IPS-15b (cell line): Measurements from ENCODE around the gene TEX101.
"Not testable (repeated sequence)": the region's sequence is repeated elsewhere in the genome, so short reads cannot be mapped to it uniquely, and the experiment has no call there.

ENCODE experiments used
- H3K27me3 ChIP-seq: one replicate; pipeline ENCODE4 v1.6.1; 2013; ENCODE audit warnings: low read length; ENCODE audit not compliant: control insufficient read depth, insufficient read depth
- H3K36me3 ChIP-seq: one replicate; pipeline ENCODE4 v1.6.1; 2013; ENCODE audit warnings: low read length; ENCODE audit not compliant: control insufficient read depth, insufficient read depth
- H3K4me1 ChIP-seq: one replicate; pipeline ENCODE4 v1.6.1; 2013; ENCODE audit warnings: mild to moderate bottlenecking, low read length; ENCODE audit not compliant: control insufficient read depth, insufficient read depth
- H3K4me3 ChIP-seq: one replicate; pipeline ENCODE4 v1.5.1; 2013; ENCODE audit warnings: low read depth, low read length
- H3K9ac ChIP-seq: one replicate; pipeline ENCODE4 v1.6.1; 2013; ENCODE audit warnings: low read depth, mild to moderate bottlenecking, low read length
- H3K9me3 ChIP-seq: one replicate; pipeline ENCODE4 v1.6.1; 2013; ENCODE audit warnings: mild to moderate bottlenecking, low read length; ENCODE audit not compliant: control insufficient read depth, insufficient read depth

The TEX101 gene

GRCh38 chr19:43439032-43439708, 24.5 kb downstream of the TEX101 start:
- Histone ChIP-seq H3K9ac (no peak overlapping the region), H3K4me1 (no peaks in the 10 kb centered on the region), H3K4me3 (no peak overlapping the region), H3K27me3 (no peaks in the 10 kb centered on the region), H3K9me3 (no peaks in the 10 kb centered on the region), H3K36me3 (no peaks in the 10 kb centered on the region)

GRCh38 chr19:43439709-43440063, 25.0 kb downstream of the TEX101 start:
- Histone ChIP-seq H3K4me1 (no peaks in the 10 kb centered on the region), H3K27me3 (no peaks in the 10 kb centered on the region), H3K9ac (no peak overlapping the region), H3K36me3 (no peaks in the 10 kb centered on the region), H3K9me3 (no peaks in the 10 kb centered on the region), H3K4me3 (no peak overlapping the region)

GRCh38 chr19:43441716-43442115, 27.0 kb downstream of the TEX101 start:
- H3K36me3 ChIP-seq: no peaks in the 10 kb centered on the region
- no peak overlapping the region for H3K9ac ChIP-seq
- no peaks in the 10 kb centered on the region for H3K4me1 ChIP-seq
- H3K4me3 ChIP-seq: no peak overlapping the region
- no peaks in the 10 kb centered on the region for H3K9me3 ChIP-seq
- H3K27me3 ChIP-seq: no peaks in the 10 kb centered on the region

GRCh38 chr19:43444091-43444490, 29.4 kb downstream of the TEX101 start:
- not testable (repeated sequence) for H3K9me3 ChIP-seq, H3K27me3 ChIP-seq, H3K36me3 ChIP-seq, H3K9ac ChIP-seq, H3K4me3 ChIP-seq, H3K4me1 ChIP-seq

DNA sequence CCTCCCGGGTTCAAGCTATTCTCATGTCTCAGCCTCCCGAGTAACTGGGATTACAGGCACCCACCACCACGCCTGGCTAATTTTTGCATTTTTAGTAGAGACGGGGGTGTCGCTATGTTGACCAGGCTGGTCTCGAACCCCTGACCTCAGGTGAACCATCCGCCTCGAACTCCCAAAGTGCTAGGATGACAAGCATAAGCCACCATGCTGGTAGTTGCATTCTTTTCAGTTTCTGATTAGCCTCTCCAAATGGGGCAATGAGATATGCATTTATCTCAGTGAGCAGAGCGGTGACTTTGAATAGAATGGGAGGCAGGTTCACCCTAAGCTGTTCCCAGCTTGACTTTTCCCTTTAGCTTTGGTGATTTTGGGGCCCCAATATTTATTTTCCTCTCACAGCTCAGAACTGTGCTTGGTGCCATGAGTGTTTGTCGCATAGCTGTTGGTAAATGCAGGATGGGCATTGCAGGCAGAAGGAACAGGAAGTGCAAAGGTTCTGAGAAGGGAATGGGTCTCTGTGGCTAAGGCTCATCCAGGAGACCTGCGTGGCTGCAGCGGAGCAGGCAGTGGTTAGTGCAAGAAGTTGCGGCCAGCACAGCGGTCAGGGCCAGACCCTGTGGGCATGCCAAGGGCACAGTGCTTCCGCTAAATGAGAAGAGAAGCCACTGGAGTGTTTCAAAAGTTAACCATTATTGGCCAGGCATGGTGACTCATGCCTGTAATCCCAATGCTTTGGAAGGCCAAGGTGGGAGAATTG, 30.0 kb downstream of the TEX101 start:
- no peak overlapping the region for H3K9ac ChIP-seq
- no peaks in the 10 kb centered on the region for H3K36me3 ChIP-seq
- no peak overlapping the region for H3K4me3 ChIP-seq
- H3K27me3 ChIP-seq: no peaks in the 10 kb centered on the region
- no peaks in the 10 kb centered on the region for H3K9me3 ChIP-seq
- peaks cover 5% of the 10 kb centered on the region for H3K4me1 ChIP-seq

GRCh38 chr19:43445426-43445825, 30.7 kb downstream of the TEX101 start:
- Histone ChIP-seq H3K4me1 (peaks cover 5% of the 10 kb centered on the region), H3K4me3 (no peak overlapping the region), H3K9me3 (no peaks in the 10 kb centered on the region), H3K36me3 (no peaks in the 10 kb centered on the region), H3K9ac (no peak overlapping the region), H3K27me3 (no peaks in the 10 kb centered on the region)

DNA sequence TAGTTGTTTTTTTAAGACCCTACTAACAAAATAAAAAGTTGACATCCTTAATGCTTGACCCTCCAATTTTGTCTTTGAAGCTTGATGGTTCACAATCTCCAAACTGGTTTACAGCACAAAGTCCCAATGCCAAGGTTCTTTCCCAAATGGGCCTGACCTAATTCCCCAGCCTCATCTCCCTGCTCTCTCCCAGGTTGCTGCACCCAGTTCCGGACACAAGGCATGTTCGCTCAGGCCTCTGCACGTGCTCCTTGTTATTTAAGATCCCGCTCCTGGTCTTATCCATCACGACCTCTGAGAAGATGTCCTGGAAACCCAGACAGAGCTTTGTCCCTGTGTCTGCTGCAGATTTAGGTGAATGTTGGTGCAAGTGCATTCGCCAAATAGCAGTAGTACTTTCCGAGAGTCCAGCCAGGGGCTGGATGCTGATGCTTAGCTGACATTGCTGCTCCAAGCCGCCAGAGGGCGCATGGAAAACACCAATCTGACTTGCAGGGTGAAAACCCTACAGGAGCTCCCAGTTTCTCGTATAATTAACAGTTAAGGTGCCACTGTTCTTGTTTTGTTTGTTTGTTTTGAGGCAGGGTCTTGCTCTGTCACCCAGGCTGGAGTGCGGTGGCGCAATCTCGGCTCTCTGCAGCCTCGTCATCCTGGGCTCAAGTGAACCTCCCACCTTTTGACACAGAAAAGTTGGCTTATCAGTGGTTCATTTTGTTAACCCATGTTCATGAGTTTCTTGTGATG, 32.2 kb downstream of the TEX101 start:
- Histone ChIP-seq H3K27me3 (no peaks in the 10 kb centered on the region), H3K36me3 (no peaks in the 10 kb centered on the region), H3K4me3 (no peak overlapping the region), H3K9ac (no peak overlapping the region), H3K4me1 (peaks cover 5% of the 10 kb centered on the region), H3K9me3 (no peaks in the 10 kb centered on the region)

- Histone ChIP-seq H3K9ac (no peak overlapping the region), H3K36me3 (no peaks in the 10 kb centered on the region), H3K4me1 (peaks cover 5% of the 10 kb centered on the region), H3K9me3 (no peaks in the 10 kb centered on the region), H3K4me3 (no peak overlapping the region), H3K27me3 (no peaks in the 10 kb centered on the region)
These were observed 33.0 kb downstream of the TEX101 start for GRCh38 chr19:43447655-43448054.

DNA sequence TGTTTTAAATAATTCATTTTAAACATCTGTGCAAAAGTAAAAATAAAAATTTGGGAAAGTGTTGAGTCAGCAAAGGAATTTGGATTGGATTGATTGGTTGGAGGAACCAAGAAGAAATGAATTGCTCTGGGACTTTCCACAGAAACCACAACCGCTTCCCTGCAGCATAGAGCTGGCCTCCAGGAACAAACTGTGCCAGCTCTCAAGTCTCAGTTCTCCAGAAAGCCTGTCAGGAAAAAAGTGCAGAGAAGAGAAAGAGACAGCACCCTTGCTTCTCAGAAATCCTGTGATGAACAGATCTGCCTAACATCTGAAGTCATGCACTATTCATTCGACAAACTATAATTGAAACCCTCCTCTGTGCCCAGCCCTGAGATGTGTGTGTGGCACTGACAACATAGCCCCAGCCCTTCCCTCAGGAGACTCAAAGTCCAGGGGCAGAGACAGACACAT, 35.9 kb downstream of the TEX101 start:
- H3K4me1 ChIP-seq: peaks cover 5% of the 10 kb centered on the region
- H3K9ac ChIP-seq: no peak overlapping the region
- no peaks in the 10 kb centered on the region for H3K36me3 ChIP-seq
- no peak overlapping the region for H3K4me3 ChIP-seq
- H3K9me3 ChIP-seq: no peaks in the 10 kb centered on the region
- H3K27me3 ChIP-seq: no peaks in the 10 kb centered on the region

- no peaks in the 10 kb centered on the region for H3K9me3 ChIP-seq
- H3K36me3 ChIP-seq: no peaks in the 10 kb centered on the region
- no peak overlapping the region for H3K9ac ChIP-seq
- no peak overlapping the region for H3K4me3 ChIP-seq
- H3K27me3 ChIP-seq: no peaks in the 10 kb centered on the region
- H3K4me1 ChIP-seq: no peaks in the 10 kb centered on the region
These were observed 37.9 kb downstream of the TEX101 start for GRCh38 chr19:43452582-43452981.

- no peaks in the 10 kb centered on the region for H3K9me3 ChIP-seq
- no peaks in the 10 kb centered on the region for H3K4me1 ChIP-seq
- H3K36me3 ChIP-seq: no peaks in the 10 kb centered on the region
- H3K27me3 ChIP-seq: no peaks in the 10 kb centered on the region
- no peak overlapping the region for H3K4me3 ChIP-seq
- no peak overlapping the region for H3K9ac ChIP-seq
These were observed 39.3 kb downstream of the TEX101 start for GRCh38 chr19:43454031-43454430.
